ENCODE data around the gene CNFN.
A peak's percentile ranks its signal among the peaks of the same experiment; 100 is the strongest.

The CNFN gene

DNA sequence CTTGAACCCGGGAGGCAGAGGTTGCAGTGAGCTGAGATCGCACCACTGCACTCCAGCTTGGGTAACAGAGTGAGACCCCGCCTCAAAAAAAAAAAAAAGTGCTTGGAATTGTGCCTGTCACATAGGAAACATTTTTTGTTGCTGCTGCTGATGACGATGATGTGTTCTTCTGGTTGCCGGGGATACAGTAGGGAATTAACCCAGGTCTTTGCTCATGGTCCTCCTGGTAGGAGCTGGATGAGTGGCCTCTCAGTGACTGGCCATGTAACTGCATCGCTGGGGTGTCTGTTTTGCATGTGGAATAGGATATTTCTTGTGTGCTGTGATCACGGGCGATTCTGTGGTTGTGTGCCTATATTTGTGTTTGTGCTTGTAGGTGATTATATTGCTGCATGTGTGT, 4.7 kb upstream of the CNFN start:
- DNase-seq (ENCODE audit: insufficient read length): no peak
- TF ChIP-seq POLR2AphosphoS5 (IDR thresholded peaks at IDR 0.05; ENCODE audit: low read depth, low read length) (no peak), TAF1 (IDR thresholded peaks at IDR 0.05; ENCODE audit: borderline replicate concordance, low read depth, low read length) (no peak), POLR2A (IDR thresholded peaks at IDR 0.05; ENCODE audit: low read depth, low read length) (no peak)
- no peak for FAIRE-seq

DNA sequence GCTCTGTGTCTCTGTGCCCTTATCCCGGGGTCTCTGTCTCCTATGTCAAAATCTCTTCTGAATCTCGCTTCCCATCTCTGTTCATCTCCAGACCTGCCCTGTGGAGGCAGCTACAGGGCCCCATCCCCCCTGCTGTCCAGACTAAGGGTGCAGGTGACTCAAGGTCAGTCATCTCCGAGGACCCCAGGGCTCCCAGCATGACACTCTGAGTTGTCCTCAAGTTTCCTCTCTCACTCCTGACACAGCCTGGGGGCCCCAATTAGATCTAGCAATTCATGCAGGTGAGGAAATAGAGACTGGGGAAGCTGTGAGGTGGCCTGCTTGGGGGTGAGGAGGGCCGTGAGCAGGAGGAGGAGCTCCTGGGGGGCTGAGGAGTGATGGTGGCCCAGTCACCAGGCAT, 2.1 kb upstream of the CNFN start:
- FAIRE-seq: no peak
- no peak for TF ChIP-seq POLR2AphosphoS5 (IDR thresholded peaks at IDR 0.05; ENCODE audit: low read depth, low read length)
- no peak for TF ChIP-seq POLR2A (IDR thresholded peaks at IDR 0.05; ENCODE audit: low read depth, low read length)
- TF ChIP-seq TAF1 (IDR thresholded peaks at IDR 0.05; ENCODE audit: borderline replicate concordance, low read depth, low read length): no peak
- DNase-seq (ENCODE audit: insufficient read length): no peak

DNA sequence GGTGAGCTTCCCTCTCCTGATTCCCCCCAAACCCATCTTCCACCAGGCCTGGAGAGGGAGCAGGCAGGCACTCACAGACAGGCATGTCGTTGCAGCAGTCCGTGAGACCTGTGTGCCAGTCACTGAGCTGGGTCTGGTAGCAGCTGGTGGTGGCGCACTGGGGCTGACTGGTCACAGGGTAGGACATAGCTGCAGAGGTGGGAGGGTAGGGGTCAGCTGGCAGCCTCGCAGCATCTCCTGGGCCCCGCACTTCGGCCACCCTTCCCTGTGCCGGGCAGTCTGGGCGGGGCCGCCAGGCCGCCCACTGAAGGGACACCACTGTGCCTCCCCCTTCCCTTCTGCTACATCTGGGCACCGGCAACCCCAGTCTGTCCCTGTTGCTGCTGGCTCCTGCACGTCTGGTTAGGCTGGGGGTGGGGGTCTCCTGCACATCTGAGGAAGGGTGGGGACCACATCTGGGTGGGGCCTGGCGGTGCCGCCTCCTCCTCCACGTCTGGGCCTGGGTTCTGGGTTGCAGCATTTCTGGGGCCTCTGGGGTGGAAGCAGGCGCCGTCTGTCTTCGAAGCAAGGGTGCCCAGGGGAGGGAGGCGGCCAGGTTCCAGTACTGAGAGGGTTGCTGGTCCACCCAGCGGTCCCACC, 1.1 kb downstream of the CNFN start:
- TF ChIP-seq POLR2A (IDR thresholded peaks at IDR 0.05; ENCODE audit: low read depth, low read length) (no peak), TAF1 (IDR thresholded peaks at IDR 0.05; ENCODE audit: borderline replicate concordance, low read depth, low read length) (no peak), POLR2AphosphoS5 (IDR thresholded peaks at IDR 0.05; ENCODE audit: low read depth, low read length) (no peak)
- FAIRE-seq (no peak), DNase-seq (ENCODE audit: insufficient read length) (no peak)

DNA sequence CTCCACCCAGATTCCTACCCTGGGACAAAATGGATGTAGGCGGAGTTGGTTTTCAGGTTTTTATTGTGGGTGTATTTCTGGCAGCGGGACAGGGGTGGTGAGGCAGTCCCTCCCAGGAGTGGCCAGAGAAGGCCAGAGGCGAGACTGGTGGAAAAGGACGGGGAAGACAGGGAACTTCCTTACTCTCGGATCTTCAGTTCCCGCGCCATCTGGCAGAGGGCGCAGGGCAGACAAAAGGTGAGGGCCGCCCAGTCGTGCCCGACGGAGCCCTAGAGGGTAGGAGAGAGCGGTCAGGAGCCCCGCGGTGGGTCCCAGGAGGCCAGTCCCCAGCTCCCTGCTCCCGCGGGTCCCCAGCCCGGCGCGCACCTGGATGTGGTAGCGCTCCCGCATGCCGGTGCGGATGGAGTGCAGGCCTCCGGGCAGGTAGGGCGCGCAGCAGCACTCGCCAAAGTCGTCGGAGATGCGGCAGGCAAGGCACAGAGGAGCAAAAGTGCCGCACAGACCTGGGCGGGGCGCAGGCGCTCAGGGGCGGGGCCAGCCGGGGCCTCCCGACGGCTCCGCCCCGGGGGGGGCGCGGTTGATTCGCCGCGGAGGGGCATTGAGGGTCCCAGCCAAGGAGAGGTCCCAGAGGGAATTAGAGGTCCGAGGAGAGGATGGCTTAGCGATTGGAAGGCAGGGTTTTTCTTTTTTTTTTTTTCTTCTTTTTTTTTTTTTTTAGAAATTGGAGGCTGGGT, 3.0 kb downstream of the CNFN start:
- DNase-seq (ENCODE audit: insufficient read length) (peak; percentile 77), FAIRE-seq (peak; percentile 17)
- TF ChIP-seq POLR2A (IDR thresholded peaks at IDR 0.05; ENCODE audit: low read depth, low read length): no peak
- no peak for TF ChIP-seq TAF1 (IDR thresholded peaks at IDR 0.05; ENCODE audit: borderline replicate concordance, low read depth, low read length)
- no peak for TF ChIP-seq POLR2AphosphoS5 (IDR thresholded peaks at IDR 0.05; ENCODE audit: low read depth, low read length)

DNA sequence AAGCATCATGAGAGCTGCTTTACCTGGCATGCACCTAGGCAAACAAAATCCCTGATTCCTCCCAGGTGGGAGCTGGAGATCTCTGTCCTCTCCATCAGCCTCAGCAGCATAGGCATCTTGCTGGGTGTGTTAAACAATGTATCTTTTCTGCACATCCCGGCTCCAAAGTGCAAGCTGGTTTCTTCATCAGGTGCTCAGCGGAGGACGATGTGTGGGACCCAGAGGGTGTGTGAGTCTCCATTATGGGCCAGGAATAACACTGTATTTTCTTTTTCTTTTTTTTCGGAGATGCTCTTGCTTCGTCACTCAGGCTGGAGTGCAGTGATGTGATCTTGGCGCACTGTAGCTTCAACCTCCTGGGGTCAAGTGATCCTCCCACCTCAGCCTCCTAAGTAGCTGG, 9.9 kb downstream of the CNFN start:
- no peak for DNase-seq (ENCODE audit: insufficient read length)
- TF ChIP-seq POLR2AphosphoS5 (IDR thresholded peaks at IDR 0.05; ENCODE audit: low read depth, low read length) (no peak), POLR2A (IDR thresholded peaks at IDR 0.05; ENCODE audit: low read depth, low read length) (no peak), TAF1 (IDR thresholded peaks at IDR 0.05; ENCODE audit: borderline replicate concordance, low read depth, low read length) (no peak)
- no peak for FAIRE-seq

DNA sequence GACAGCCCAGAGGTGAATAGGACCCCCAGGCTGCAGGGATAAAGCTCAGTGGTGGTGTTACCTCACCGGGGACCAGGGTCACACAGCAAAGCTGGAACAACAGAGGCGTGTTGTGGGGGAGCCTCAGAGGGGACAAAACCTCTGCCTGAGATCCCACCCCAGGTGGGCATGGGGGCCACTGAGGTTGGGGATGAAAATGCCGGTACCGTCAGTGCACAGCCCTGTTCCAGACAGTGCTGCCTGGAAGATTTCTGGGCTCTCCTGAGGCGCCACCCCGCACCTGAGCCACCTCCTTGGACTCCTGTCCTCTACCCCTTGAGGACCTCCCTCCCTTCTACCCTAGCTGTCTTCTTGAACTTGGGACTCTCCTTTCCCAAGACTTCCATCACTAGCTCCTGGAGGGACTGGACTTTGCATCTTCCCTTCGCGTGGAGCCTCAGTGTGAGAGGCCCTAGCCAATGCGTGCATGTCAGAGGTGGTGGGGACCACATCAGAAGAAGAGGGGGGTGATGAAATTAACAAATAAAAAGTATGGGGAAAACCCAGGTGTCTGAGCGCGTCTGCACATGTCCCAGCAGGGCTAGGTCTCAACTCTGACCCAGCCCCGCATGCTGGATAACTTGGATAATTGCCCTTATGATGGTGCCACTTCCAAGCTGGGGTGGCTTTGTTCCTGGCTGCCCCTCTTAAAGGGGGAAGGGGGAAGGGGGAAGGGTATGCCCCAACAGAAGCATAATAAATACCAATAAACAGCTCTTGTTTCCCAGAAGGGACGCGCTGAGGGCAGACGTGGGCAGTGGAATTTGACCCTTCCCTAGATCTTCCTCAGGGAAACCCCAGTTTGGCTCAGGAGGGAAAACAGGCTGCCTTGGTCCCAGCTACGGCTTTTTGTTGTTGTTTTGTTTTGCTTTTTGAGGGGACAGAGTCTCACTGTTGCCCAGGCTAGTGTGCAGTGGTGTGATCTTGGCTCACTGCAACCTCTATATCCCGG, 11.6 kb downstream of the CNFN start:
- FAIRE-seq: no peak
- TF ChIP-seq TAF1 (IDR thresholded peaks at IDR 0.05; ENCODE audit: borderline replicate concordance, low read depth, low read length) (no peak), POLR2AphosphoS5 (IDR thresholded peaks at IDR 0.05; ENCODE audit: low read depth, low read length) (no peak), POLR2A (IDR thresholded peaks at IDR 0.05; ENCODE audit: low read depth, low read length) (no peak)
- DNase-seq (ENCODE audit: insufficient read length): no peak

DNA sequence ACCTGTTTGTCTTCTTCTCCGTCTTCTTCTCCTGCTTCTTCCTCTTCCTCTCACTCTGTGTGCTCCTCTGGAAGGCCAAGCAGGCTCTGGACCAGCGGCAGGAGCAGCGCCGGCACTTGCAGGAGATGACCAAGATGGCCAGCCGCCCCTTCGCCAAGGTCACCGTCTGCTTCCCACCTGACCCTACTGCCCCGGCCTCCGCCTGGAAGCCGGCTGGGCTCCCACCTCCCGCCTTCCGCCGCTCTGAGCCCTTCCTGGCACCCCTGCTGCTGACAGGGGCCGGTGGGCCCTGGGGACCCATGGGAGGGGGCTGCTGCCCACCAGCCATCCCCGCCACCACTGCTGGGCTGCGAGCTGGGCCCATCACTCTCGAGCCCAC, 13.9 kb downstream of the CNFN start:
- FAIRE-seq (no peak), DNase-seq (ENCODE audit: insufficient read length) (no peak)
- no peak for TF ChIP-seq TAF1 (IDR thresholded peaks at IDR 0.05; ENCODE audit: borderline replicate concordance, low read depth, low read length)
- TF ChIP-seq POLR2AphosphoS5 (IDR thresholded peaks at IDR 0.05; ENCODE audit: low read depth, low read length): no peak
- TF ChIP-seq POLR2A (IDR thresholded peaks at IDR 0.05; ENCODE audit: low read depth, low read length): no peak

GRCh38 chr19:42375415-42376176, 14.5 kb downstream of the CNFN start:
- no peak for DNase-seq (ENCODE audit: insufficient read length)
- no peak for FAIRE-seq
- TF ChIP-seq TAF1 (IDR thresholded peaks at IDR 0.05; ENCODE audit: borderline replicate concordance, low read depth, low read length) (no peak), POLR2A (IDR thresholded peaks at IDR 0.05; ENCODE audit: low read depth, low read length) (no peak), POLR2AphosphoS5 (IDR thresholded peaks at IDR 0.05; ENCODE audit: low read depth, low read length) (no peak)

DNA sequence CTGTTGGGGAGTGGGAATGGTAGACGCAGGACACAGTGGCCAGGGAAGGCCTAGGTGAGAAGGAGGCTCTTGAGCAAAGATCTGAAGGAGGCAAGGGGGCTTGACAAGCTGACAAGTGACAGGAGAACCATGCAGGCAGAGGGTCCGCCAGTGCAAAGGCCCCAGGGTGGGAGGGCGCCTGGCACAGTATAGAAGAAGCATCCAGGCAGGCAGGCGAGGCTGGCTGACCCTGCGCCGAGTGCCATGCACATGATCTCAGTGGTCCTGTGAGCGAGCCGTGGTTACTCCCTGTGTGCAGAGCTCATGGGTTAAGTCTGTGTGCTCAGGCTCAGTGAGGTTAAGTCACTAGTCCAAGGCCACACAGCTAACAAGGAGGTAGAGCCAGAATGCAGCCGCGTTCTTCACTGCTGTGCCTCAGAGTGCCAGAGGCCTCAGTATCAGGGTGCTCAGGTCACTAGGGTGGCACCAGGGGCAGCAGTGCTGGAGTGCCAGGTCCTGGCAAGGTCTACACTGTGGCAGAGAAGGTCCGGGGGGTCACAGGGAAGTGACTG, 15.2 kb downstream of the CNFN start:
- FAIRE-seq: no peak
- DNase-seq (ENCODE audit: insufficient read length): no peak
- no peak for TF ChIP-seq POLR2AphosphoS5 (IDR thresholded peaks at IDR 0.05; ENCODE audit: low read depth, low read length)
- TF ChIP-seq TAF1 (IDR thresholded peaks at IDR 0.05; ENCODE audit: borderline replicate concordance, low read depth, low read length): no peak
- TF ChIP-seq POLR2A (IDR thresholded peaks at IDR 0.05; ENCODE audit: low read depth, low read length): no peak

GRCh38 chr19:42370626-42371175, 19.4 kb downstream of the CNFN start:
- FAIRE-seq (no peak), DNase-seq (ENCODE audit: insufficient read length) (no peak)
- no peak for TF ChIP-seq POLR2A (IDR thresholded peaks at IDR 0.05; ENCODE audit: low read depth, low read length)

Data from GM12892 (cell line).